ENCODE measurements around the gene NR0B2. TPM values are rescaled to one million over a fixed set of nuclear protein-coding genes. Genes with fewer than 3 reads are reported as not detected.
A peak's percentile ranks its signal among the peaks of the same experiment; 100 is the strongest.

NR0B2 gene
- total and polyA plus RNA-seq, 2 of the 13 experiments (the other 11 are each of a cell fraction or from before 2014, with no cell fraction given) = 72.5 to 133 TPM

DNA sequence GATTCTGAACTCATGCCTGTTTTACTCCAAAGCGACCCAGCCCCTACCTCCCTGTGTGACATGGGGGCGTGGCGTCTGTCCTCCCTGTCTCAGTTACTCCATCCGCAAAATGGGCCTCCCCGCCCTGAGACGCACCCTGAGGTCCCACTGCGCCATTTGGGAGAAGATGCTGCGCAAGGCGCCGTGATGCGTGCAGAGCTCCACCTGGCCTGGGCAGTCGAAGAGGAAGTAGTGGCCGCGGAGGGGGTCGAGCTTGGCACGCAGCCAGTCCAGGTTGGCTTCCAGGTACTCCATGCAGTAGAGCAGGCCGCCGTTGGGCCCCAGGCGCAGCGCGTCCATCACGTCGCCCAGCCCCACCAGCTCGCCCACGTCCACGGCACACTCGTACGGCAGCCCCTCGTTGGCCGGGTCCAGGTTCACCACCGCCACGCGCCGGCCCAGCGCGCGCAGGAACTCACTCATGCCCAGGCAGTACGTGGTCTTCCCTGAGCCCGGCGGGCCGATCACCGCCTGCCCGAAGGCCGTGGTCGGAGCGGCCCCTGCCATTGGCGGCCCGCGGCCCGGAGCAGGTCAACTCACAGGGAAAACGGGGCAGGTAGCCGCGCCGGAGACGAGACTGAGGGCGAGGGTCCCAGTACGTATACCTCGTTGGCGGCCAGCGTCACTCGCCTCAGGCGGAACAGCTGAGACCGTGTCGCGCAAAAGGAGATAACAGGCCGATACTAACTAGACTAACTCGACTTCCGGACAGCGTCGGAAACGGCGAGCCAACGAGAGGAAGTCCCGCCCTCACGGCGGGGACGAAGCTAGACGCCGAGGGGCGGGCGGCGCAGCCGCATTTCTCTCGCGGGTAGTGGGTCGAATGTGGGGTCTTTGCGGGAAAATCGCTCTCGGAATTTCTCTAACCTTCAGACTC, 24.0 kb downstream of the NR0B2 start, which contains the start of gene GPN2 (continued):
- TF ChIP-seq ZNF407 (CRISPR knock-in tag; IDR thresholded peaks at IDR 0.05; ENCODE audit: not compliant biosample characterization) (peak; percentile 87), MXI1 (IDR thresholded peaks at IDR 0.05; ENCODE audit: borderline replicate concordance, low read depth, low read length) (no peak; the same call in 2 of the 3 replicates), PTBP1 (IDR thresholded peaks at IDR 0.05; ENCODE audit: low read depth, low read length, poor library complexity, severe bottlenecking) (no peak), TMF1 (CRISPR knock-in tag; IDR thresholded peaks at IDR 0.05; ENCODE audit: low read depth) (peak; percentile 70; the same call in 1 of the 2 replicates), ZNF253 (CRISPR knock-in tag; IDR thresholded peaks at IDR 0.05; ENCODE audit: borderline replicate concordance) (peak; percentile 96; the same call in 1 of the 2 replicates), ZBTB26 (CRISPR knock-in tag; IDR thresholded peaks at IDR 0.05; ENCODE audit: borderline replicate concordance) (0 out of 2 replicates have a peak, but pooled peaks have one; percentile 18), ZNF674 (CRISPR knock-in tag; IDR thresholded peaks at IDR 0.05; ENCODE audit: low read depth) (peak; percentile 93; the same call in 1 of the 2 replicates), ZBTB38 (CRISPR knock-in tag; IDR thresholded peaks at IDR 0.05) (peak; percentile 80), ZUFSP (CRISPR knock-in tag; IDR thresholded peaks at IDR 0.05; ENCODE audit: borderline replicate concordance) (no peak), MIXL1 (CRISPR knock-in tag; IDR thresholded peaks at IDR 0.05) (no peak), MXD3 (CRISPR knock-in tag; IDR thresholded peaks at IDR 0.05) (no peak), THAP11 (CRISPR knock-in tag; IDR thresholded peaks at IDR 0.05) (peak; percentile 86)
- TF ChIP-seq, protein P1, sequence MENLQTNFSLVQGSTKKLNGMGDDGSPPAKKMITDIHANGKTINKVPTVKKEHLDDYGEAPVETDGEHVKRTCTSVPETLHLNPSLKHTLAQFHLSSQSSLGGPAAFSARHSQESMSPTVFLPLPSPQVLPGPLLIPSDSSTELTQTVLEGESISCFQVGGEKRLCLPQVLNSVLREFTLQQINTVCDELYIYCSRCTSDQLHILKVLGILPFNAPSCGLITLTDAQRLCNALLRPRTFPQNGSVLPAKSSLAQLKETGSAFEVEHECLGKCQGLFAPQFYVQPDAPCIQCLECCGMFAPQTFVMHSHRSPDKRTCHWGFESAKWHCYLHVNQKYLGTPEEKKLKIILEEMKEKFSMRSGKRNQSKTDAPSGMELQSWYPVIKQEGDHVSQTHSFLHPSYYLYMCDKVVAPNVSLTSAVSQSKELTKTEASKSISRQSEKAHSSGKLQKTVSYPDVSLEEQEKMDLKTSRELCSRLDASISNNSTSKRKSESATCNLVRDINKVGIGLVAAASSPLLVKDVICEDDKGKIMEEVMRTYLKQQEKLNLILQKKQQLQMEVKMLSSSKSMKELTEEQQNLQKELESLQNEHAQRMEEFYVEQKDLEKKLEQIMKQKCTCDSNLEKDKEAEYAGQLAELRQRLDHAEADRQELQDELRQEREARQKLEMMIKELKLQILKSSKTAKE (CRISPR knock-in tag; IDR thresholded peaks at IDR 0.05; ENCODE audit: borderline replicate concordance) = peak; percentile 71; the same call in 1 of the 2 replicates

All from HepG2 (cell line).